Effector CD8-positive, alpha-beta T cell (primary cell): ENCODE measurements around the gene FAM185A.
"Not testable (repeated sequence)": the region's sequence is repeated elsewhere in the genome, so short reads cannot be mapped to it uniquely, and the experiment has no call there.

Experiments used
- DNase-seq: peaks from one replicate; lab custom pipeline; 2025; lab: John Stamatoyannopoulos, UW

Gene FAM185A

GRCh38 chr7:102778663-102779062, 29.9 kb downstream of the FAM185A start:
- DNase-seq: not testable (repeated sequence)

GRCh38 chr7:102780926-102781325, 32.1 kb downstream of the FAM185A start:
- DNase-seq: not testable (repeated sequence)

- not testable (repeated sequence) for DNase-seq
These were observed 40.0 kb downstream of the FAM185A start for GRCh38 chr7:102788770-102789169.

- not testable (repeated sequence) for DNase-seq
These were observed 41.7 kb downstream of the FAM185A start for GRCh38 chr7:102790364-102791100.

- DNase-seq: not testable (repeated sequence)
These were observed 42.6 kb downstream of the FAM185A start for GRCh38 chr7:102791367-102791766.

GRCh38 chr7:102791831-102792230, 43.0 kb downstream of the FAM185A start:
- DNase-seq: not testable (repeated sequence)

- DNase-seq: not testable (repeated sequence)
These were observed 45.8 kb downstream of the FAM185A start for GRCh38 chr7:102794567-102794966.

- DNase-seq: not testable (repeated sequence)
These were observed 47.3 kb downstream of the FAM185A start for GRCh38 chr7:102795987-102796595.

- no peak for DNase-seq
These were observed 57.8 kb downstream of the FAM185A start for GRCh38 chr7:102806613-102807012.

GRCh38 chr7:102810916-102811315, 62.1 kb downstream of the FAM185A start:
- no peak for DNase-seq

GRCh38 chr7:102811942-102812678, 63.3 kb downstream of the FAM185A start:
- no peak for DNase-seq

- no peak for DNase-seq
These were observed 64.6 kb downstream of the FAM185A start for GRCh38 chr7:102813191-102814024.

- DNase-seq: no peak
These were observed 65.2 kb downstream of the FAM185A start for GRCh38 chr7:102814025-102814471.

GRCh38 chr7:102817616-102818573, 69.1 kb downstream of the FAM185A start:
- no peak for DNase-seq

GRCh38 chr7:102819151-102819550, 70.4 kb downstream of the FAM185A start:
- no peak for DNase-seq

GRCh38 chr7:102821994-102822747, 73.4 kb downstream of the FAM185A start:
- DNase-seq: no peak

GRCh38 chr7:102823390-102824119, 74.8 kb downstream of the FAM185A start:
- DNase-seq: no peak

GRCh38 chr7:102828286-102828685, 79.5 kb downstream of the FAM185A start:
- DNase-seq: no peak

- no peak for DNase-seq
These were observed 80.3 kb downstream of the FAM185A start for GRCh38 chr7:102829075-102829474.
